LNCAP (cell line): ENCODE data around the gene NRCAM.

Experiments used
- CTCF ChIP-seq: fragments of 450-650 bp; IDR thresholded peaks from 2 replicates; pipeline ENCODE4 v1.5.1; 2017; ENCODE audit warnings: mild to moderate bottlenecking

NRCAM gene

GRCh38 chr7:108137040-108137439, 319.2 kb downstream of the NRCAM start:
- no peak for TF ChIP-seq CTCF

GRCh38 chr7:108136191-108136688, 320.0 kb downstream of the NRCAM start:
- TF ChIP-seq CTCF, result no peak

GRCh38 chr7:108135446-108136190, 320.6 kb downstream of the NRCAM start:
- TF ChIP-seq CTCF, result no peak

- no peak for TF ChIP-seq CTCF
Observed at GRCh38 chr7:108134486-108134885, 321.8 kb downstream of the NRCAM start.

GRCh38 chr7:108132551-108133265, 323.5 kb downstream of the NRCAM start:
- TF ChIP-seq CTCF, result no peak

- no peak for TF ChIP-seq CTCF
Observed at GRCh38 chr7:108130261-108130660, 326.0 kb downstream of the NRCAM start, which contains the start of gene LAMB4. Gene LAMB4, minus strand, starts transcription at chr7:108130361. Its CDS starts 7,197 bp downstream, at chr7:108123164.

GRCh38 chr7:108129018-108129965, 326.9 kb downstream of the NRCAM start:
- no peak for TF ChIP-seq CTCF
